GM21619 (cell line): Measurements from ENCODE around the gene BCO1.
A peak's percentile ranks its signal among the peaks of the same experiment; 100 is the strongest.

Source experiments
- ATAC-seq: cut with Tn5 transposase; IDR thresholded peaks from one replicate; pipeline ENCODE4 v1.9.1; 2021; ENCODE audit not compliant: unreplicated experiment

The BCO1 gene

GRCh38 chr16:81231014-81231413 lies 7.5 kb upstream of the BCO1 start:
- peak; percentile 77 for ATAC-seq

- ATAC-seq: no peak
Measured at GRCh38 chr16:81232740-81233367, 5.6 kb upstream of the BCO1 start.

- ATAC-seq: no peak
Measured at GRCh38 chr16:81237282-81237681, 1.2 kb upstream of the BCO1 start.

GRCh38 chr16:81237942-81238295 lies 570 bp upstream of the BCO1 start:
- ATAC-seq: no peak

- ATAC-seq: no peak
Measured at GRCh38 chr16:81239367-81240121, 1.1 kb downstream of the BCO1 start.

GRCh38 chr16:81241706-81242105 lies 3.2 kb downstream of the BCO1 start:
- no peak for ATAC-seq

- no peak for ATAC-seq
Measured at GRCh38 chr16:81242977-81243618, 4.6 kb downstream of the BCO1 start.

- no peak for ATAC-seq
Measured at GRCh38 chr16:81243942-81244341, 5.5 kb downstream of the BCO1 start.

GRCh38 chr16:81251871-81252270 lies 13.4 kb downstream of the BCO1 start:
- no peak for ATAC-seq

- no peak for ATAC-seq
Measured at GRCh38 chr16:81253141-81253540, 14.7 kb downstream of the BCO1 start.

GRCh38 chr16:81254922-81255526 lies 16.5 kb downstream of the BCO1 start:
- ATAC-seq: no peak

- ATAC-seq: no peak
Measured at GRCh38 chr16:81259916-81260315, 21.4 kb downstream of the BCO1 start.

- ATAC-seq: no peak
Measured at GRCh38 chr16:81261049-81261648, 22.7 kb downstream of the BCO1 start.

- ATAC-seq: no peak
Measured at GRCh38 chr16:81263470-81264220, 25.2 kb downstream of the BCO1 start.

GRCh38 chr16:81264386-81264785 lies 25.9 kb downstream of the BCO1 start:
- no peak for ATAC-seq

GRCh38 chr16:81265052-81265451 lies 26.6 kb downstream of the BCO1 start:
- no peak for ATAC-seq

- ATAC-seq: no peak
Measured at GRCh38 chr16:81265658-81266451, 27.4 kb downstream of the BCO1 start.

- no peak for ATAC-seq
Measured at GRCh38 chr16:81266680-81267095, 28.2 kb downstream of the BCO1 start.

- ATAC-seq: no peak
Measured at GRCh38 chr16:81268509-81268908, 30.0 kb downstream of the BCO1 start.
